HEK293T (cell line): ENCODE data around the gene STMN1.

Experiments
- ARNT ChIP-seq: fragments of 450-650 bp; IDR thresholded peaks from 2 replicates; pipeline ENCODE4 v1.6.1; 2017; ENCODE audit warnings: mild to moderate bottlenecking
- BHLHE40 ChIP-seq: fragments of 450-650 bp; IDR thresholded peaks from 2 replicates; pipeline ENCODE4 v1.6.1; 2016; ENCODE audit warnings: mild to moderate bottlenecking, moderate library complexity, borderline replicate concordance
- CTBP1 ChIP-seq: fragments of 450-650 bp; IDR thresholded peaks from 2 replicates; pipeline ENCODE4 v1.6.1; 2016; ENCODE audit warnings: borderline replicate concordance
- ELF4 ChIP-seq: fragments of 450-650 bp; IDR thresholded peaks from 2 replicates; pipeline ENCODE4 v1.6.1; 2017; ENCODE audit warnings: antibody characterized with exemption
- FOXA1 ChIP-seq: fragments of 450-650 bp; IDR thresholded peaks from 2 replicates; pipeline ENCODE4 v1.6.1; 2016; ENCODE audit warnings: mild to moderate bottlenecking
- FOXK2 ChIP-seq: fragments of 450-650 bp; IDR thresholded peaks from 2 replicates; pipeline ENCODE4 v1.6.1; 2016; ENCODE audit warnings: mild to moderate bottlenecking
- FOXM1 ChIP-seq: fragments of 450-650 bp; IDR thresholded peaks from 2 replicates; pipeline ENCODE4 v1.6.1; 2017; ENCODE audit warnings: mild to moderate bottlenecking, borderline replicate concordance
- HDGF ChIP-seq: fragments of 450-650 bp; IDR thresholded peaks from 2 replicates; pipeline ENCODE4 v1.6.1; 2017; ENCODE audit warnings: antibody characterized with exemption, borderline replicate concordance
- L3MBTL2 ChIP-seq: fragments of 450-650 bp; conservative IDR thresholded peaks from 2 replicates; pipeline ENCODE4 v1.6.1; 2016; ENCODE audit warnings: mild to moderate bottlenecking
- NFRKB ChIP-seq: fragments of 450-650 bp; IDR thresholded peaks from 2 replicates; pipeline ENCODE4 v1.6.1; 2016; ENCODE audit warnings: mild to moderate bottlenecking, moderate library complexity
- SP1 ChIP-seq: fragments of 450-650 bp; IDR thresholded peaks from 2 replicates; pipeline ENCODE4 v1.6.1; 2017
- SUZ12 ChIP-seq: fragments of 450-650 bp; IDR thresholded peaks from 2 replicates; pipeline ENCODE4 v1.6.1; 2016; ENCODE audit warnings: mild to moderate bottlenecking
- TARDBP ChIP-seq: fragments of 450-650 bp; IDR thresholded peaks from 2 replicates; pipeline ENCODE4 v1.6.1; 2016
- ZNF384 ChIP-seq: fragments of 450-650 bp; IDR thresholded peaks from 2 replicates; pipeline ENCODE4 v1.6.1; 2016

GRCh38 chr1:25947027-25947426 lies 40.8 kb upstream of the STMN1 start:
- TF ChIP-seq SP1, result no peak
- no peak for TF ChIP-seq FOXK2
- no peak for TF ChIP-seq ZNF384
- TF ChIP-seq HDGF, result no peak
- TF ChIP-seq ELF4, result no peak
- TF ChIP-seq FOXM1, result no peak
- TF ChIP-seq BHLHE40, result no peak
- TF ChIP-seq L3MBTL2, result no peak
- TF ChIP-seq SUZ12, result no peak
- no peak for TF ChIP-seq FOXA1
- no peak for TF ChIP-seq NFRKB
- no peak for TF ChIP-seq TARDBP
- TF ChIP-seq CTBP1, result no peak
- TF ChIP-seq ARNT, result no peak
